Brain pericyte (primary cell): ENCODE results near the gene ZNF280D.

Experiments
- DNase-seq: peaks from one replicate; pipeline ENCODE4 v3.0.0-alpha.2; 2012; ENCODE audit warnings: low read depth, low spot score

The ZNF280D gene

DNA sequence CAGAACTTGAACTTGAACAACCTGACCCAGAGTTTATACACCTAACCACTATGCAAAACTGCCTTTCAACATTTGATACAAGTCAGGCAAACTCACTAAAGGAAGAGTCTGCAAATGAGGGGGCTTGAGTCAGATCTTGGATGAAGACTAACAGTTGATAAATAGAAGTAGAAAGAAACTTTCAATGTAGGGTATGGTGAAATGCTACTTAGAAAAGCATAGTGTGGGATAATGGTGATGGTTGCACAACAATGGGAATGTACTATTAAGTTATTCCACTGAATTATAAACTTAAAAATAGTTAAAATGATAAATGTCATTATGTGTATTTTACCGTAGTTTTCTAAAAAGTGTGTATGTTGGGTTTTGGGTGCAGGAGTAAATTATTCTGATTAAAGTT lies 19.7 kb upstream of the ZNF280D start:
- DNase-seq: no peak

DNA sequence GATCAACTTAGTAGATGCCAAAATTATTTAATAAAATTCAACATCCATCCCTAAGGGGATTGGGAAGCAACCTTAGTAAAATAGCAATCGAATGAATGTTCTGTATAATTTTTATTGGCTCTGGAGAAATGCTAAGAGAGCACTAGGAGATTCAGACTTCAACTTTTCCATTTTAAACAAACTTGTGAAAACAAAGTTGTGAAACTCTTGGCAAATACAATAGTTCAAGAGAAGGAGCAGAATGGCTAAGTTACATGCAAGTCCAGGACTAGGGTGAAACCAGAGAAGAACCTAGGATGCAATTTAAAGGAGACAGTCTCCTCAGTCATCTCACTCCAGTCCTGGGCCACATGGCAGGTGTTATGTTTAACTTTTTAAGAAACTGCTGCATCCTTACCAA lies 16.7 kb upstream of the ZNF280D start:
- DNase-seq: no peak

DNA sequence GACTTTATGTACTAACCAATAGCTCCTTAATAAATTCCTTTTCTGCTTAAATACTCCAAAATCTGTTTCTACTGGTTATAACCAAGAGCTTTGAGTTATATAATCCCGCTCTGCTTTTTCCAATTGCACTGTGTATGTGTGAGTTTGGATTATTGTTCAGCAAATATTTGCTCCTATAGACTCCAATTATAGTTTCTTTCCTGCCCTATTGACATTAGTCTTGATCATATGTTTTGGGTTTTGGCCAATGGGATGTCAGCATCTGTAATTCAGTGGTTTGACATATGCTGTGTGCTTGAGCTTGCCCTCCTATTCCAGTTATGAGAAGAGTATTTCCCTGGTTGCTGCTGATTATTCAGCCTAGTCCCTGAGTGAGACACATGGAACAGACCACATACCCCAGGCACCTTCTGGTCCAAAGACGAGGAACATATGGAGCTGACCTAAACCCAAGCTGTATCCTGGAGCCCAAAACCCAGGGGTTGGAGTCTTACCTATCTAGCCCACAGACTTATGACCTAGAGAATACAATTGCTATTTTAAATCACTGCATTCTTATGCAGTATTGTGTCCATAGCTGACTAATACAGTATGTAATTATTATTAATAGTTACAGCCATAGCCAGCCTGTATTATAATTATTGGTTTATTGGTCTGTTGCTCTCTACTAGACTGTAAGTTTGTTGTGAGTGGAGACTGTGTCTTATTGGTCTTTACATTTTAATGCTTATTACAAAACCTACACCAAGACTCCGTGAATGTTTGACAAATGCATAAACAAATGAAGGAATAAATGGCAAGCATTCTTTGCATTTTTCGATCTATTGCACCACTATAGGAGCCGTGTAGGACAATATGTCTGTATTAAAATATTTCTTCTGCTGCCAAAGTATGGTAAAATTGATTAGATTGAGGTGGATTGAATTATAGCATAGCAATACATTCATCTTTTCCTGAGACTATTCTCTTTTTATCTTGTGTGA lies 11.7 kb upstream of the ZNF280D start:
- no peak for DNase-seq

DNA sequence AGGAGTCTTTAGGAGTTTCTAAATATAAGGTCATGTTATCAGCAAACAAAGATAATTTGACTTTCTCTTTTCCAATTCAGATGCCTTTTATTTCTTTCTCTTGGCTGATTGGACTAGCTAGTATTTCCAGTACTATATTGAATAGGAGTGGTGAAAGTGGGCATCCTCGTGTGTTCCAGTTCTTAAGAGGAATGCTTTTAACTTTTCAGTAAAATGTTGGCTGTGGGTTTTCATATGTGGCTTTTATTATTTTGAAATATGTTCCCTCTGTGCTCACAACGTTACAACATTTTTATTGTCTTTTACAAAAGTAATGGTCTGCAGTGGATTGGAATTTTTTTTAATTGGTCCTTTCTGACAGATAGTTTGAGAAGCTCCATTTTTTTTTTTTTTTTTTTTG lies 8.2 kb upstream of the ZNF280D start:
- DNase-seq: no peak

DNA sequence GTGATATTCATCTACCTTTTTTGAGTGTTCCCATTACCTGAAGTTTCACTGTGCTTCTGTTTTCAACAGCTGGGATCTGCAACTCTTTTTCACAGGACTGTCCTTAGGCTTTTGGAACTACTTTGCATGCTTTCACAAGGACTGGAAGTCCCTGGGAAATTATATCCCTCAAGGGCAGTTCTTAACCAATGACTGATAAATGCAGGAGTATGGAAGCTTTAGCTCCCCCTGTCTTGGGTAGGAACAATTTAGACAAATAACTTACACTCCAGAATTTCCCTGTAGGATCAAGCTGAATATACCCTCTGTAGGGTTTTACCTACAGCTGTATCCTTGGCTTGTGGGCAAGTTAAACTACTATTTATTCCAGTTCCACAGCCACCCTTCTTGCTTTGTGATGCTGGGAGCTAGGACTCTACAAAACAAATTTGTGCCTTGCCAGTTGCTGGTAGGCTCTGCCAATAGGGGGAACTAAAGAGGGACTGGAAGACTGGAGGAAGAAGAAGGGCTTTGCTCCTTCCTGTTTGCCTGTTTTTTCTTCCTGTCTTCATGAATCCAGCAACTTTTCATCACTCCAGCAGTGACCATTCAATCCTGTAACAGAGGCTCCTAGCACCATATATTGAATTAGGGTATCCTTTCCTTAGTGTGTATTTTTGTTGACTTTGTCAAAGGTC lies 6.8 kb upstream of the ZNF280D start:
- DNase-seq: no peak

DNA sequence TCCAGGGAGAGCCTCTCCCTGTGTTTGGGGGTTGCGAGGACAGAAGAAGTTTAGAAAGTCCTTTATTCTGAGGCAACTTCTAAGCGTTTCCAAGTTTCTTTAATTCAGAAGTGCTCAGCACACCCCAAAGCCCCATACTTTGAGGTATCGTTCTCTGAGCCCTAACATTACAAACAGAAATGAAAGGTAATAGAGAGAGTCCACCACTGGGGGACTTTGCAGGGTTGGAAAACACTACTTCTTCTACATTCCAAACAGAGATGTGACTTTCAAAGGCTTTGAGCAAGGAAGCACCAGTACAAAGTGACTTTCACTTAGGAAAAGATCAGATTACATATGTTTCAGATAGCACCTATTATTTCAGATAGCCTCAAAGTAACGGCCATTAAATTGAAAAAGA lies 6.2 kb upstream of the ZNF280D start:
- DNase-seq: no peak

DNA sequence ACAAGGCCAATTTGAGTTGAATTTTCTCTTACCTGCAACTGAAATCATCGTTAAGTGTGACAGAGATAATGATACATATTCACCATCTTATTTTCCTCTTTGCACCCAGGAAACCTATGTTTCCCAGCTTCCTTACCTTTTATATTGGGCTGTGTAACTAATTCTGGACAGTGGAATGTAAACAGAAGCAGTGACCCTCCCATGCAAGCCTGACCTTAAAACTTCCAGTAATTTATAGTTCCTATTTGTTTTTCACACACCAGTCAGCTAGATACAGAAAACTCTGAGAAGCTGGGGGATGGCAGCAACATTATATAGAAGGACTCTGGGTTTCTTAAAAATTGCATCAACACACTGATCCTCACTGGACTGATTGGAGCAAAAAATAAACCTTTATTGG lies 4.5 kb upstream of the ZNF280D start:
- no peak for DNase-seq

DNA sequence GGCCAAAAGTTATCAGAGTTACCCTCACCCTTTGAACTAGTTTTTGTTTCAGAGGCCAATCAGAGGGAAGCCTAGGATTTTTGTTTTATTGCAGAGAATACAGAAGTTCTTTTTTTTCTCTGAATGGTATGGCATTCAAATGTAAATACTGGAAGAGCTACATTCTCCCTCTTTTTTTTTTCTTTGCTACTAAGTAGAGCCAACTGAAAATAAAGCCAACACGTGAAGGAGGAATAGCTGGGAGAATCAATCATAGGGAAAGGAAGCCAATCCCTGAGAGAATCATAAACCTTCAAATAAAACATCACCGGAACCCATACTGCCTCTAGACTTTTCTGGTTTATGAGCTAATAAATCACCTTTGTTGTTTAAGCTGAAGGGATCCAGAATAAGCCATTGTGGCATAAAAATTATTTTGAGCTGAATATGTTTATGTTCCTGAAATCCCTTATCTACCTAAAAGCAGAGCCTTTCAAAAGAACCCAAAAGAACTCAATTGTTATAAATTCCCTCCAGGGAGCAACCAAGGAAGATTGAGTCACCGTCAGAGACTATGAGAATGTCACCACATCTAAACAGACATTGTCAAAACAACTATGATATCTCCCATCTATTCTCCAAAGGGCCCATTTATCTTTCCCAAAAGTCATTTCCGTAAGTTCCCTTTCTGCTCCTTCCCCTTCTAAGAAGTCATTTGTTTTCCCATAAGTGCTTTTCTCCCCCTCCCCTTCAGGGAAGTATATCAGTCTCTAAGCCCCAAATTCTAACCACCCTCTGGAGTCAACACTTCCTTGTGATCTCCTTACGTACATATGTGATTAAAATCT lies 3.8 kb upstream of the ZNF280D start:
- DNase-seq: no peak

DNA sequence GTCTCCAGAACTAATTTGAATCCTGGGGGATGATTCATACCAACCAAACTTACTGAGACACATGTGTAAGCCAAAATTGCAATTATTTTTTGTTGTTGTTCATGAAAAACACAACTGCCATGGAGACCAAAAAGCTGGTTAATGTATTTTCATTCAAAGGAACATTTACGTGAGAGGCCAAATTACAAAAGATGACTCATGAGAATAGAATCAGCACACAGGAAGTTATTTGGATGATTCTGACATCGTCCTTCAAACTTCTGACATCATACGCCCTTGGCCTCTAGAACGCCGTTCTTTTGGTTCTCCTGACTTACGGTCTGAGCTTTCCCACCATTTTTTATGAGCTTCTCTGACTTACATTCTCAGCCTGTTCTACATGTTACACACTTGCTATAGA lies 3.0 kb upstream of the ZNF280D start:
- no peak for DNase-seq

DNA sequence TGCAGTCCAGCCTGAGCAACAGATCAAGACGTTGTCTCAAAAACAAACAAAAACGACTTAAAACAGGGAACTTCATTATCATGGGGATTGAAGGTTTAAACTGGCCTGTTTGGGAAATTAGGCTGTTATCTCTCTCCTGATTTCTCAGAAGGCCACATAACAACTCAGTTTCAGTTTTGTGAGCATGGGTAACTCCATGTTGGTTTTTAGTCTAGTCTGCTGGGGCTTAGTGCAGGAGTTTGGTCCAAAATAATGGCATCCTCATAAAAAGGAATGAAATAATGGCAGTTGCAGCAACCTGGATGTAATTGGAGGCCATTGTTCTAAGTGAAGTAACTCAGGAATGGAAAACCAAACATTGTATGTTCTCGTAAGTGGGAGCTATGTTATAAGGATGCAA lies 2.3 kb upstream of the ZNF280D start:
- no peak for DNase-seq

DNA sequence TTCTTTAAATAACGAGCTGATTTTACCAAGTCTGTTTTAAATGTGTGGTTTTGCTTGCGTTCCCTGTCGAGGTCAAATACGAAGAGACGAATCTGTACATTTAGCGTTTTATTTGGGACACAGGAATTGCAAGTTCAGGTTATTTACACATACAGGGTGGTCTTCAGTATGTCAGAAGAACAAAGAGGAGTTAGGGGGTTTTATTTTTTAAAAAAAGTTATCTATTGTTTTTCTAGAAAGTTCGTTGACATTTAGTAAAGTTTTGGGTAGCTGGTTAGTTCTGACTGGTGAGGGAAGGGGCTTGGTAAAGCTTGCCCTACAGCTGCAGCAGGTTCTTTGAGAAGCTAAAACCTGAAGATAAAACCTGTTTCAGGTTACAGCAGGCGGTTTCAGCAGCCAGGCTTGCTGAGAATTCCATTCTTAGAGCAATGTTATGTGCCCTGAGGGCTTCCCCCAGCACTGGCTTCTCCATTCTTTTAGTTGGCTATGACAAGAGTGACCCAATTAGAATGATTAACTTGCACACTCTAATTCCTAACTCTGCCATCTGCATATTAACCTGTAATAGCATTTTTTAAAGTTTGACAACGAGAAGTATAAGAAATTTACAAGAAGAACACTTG lies 815 bp upstream of the ZNF280D start:
- no peak for DNase-seq

DNA sequence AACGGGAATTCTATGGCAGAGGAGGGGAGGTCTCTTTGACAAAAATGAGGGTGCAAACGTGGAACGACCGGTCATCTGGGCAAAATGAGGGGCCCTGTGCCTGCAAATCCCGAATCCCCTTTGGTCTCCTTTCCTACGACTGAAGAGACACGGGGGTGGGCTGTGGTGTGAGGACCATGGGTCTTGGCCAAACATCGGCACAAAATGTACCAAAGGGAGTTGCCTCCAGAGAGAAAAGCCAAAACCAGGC lies 498 bp downstream of the ZNF280D start:
- peak; percentile 48 for DNase-seq

DNA sequence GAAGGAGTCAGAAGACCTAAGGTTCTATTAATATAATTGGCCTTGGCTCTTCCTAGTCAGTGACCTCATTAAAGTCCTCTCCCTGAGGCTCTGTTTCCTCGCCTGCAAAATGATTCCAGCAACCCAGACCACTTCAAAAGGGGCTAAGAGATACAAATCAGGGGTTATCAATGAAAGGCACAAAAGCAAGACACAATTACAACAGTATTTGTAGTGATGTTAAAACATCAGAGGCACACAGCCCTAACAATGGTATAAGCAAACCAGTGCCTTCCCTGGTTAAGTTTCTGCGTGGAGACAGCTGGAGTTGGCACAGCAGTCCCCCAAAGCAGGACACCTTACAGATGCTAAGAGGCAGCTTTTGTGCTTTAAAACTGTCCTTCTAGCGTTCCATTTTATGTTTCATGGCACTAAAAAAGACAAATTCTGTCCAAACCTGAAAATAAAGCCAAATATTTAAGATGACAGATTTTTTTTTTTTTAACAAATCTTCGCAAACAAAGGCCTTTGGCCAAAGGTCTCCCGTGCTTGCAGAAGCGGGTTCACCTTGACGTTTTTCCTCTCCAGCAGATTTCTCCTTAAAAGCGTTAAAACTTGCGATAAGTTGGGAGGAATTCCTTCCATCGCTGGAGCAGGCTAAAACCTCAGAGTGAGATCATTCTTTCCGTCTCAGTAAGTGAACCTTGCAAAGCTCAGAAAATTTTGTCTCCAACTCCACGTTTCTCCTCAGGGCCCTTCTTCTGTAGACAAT lies 999 bp downstream of the ZNF280D start:
- DNase-seq: no peak

DNA sequence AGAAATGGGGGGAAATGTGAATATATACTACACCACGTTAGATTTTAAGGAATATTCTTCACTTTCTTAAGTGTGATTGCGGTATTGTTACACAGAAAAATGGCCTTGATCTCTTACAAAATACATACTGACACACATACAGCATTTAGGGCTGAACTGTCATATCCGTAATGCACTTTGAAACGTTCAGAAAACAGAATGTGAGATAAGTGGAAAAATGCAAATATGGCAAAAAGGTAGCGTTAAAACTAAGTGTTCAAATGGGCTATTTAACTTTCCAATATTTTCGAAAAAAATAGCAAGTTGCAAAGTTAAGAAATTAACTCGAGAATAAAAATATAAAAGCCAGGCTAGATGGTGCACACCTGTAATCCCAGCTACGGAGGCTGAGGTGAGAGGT lies 1.8 kb downstream of the ZNF280D start:
- DNase-seq: no peak

DNA sequence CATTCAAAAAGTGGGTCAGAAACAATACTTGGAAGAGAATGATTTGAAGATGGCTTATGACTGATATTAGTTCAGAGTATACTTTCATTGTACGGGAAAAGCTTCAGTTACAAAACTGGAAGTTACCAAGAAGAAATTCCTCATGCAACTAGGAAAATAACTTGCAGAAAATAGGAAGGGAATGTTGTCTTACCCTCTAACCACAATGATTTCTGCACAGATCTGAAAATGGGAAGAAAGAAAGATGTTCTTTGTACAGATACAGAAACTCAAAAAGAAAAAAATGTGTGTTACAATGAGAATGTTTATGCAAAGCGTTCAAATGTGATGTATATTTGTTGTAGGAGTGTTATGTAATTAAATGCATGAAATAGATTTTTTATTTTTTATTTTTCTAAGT lies 3.7 kb downstream of the ZNF280D start:
- no peak for DNase-seq

DNA sequence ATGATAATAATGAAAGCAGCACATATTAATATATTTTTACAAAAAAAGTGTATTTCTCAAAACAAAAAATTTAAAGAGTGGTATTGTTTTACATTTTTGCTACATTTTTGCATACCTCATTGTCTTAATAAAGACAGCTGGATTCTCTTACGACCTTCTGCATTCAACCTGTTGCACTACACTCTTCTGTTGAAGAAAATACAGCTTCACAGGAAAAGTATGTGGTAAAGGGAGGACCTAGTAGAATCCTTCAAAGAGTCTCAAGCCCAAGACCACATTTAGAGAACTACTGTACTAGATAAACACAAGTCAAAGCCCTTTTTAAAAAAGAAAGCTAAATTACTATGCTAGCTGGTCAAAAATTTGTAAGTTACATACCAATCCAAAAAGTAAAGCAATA lies 7.9 kb downstream of the ZNF280D start:
- no peak for DNase-seq

DNA sequence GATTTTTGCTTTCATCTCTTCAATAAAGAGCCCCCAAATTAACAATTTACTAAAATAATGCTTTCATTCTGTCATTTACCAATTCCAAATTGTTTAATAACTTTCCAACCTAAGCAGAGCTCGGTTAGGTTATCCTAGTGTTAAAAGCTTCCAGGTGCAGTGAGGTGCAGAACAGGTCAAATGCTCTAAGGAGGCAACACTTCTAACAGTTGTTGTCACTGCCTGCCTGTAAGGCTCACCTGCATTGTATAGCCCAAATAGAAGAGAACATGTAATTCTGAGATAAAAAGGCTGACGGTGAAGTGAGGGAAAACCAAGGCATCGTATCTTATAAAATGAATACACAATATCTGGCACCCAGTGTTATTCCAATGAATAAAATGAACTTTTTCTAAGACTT lies 9.1 kb downstream of the ZNF280D start:
- DNase-seq: no peak

DNA sequence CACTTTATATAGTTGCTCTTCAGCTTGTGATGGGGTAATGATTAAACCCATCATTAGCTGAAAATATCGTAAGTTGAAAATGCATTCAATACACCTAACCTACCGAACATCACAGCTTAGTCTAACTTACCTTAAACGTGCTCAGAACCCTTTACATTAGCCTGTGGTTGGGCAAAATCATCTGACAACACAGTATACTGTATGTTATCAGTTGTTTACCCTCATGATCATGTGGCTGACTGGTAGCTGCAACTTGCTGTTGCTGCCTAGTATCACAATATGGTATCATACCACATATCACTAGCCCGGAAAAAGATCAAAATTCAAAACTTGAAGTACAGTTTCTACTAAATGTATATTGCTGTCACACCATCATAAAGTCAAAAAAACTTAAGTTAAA lies 9.5 kb downstream of the ZNF280D start:
- DNase-seq: no peak

DNA sequence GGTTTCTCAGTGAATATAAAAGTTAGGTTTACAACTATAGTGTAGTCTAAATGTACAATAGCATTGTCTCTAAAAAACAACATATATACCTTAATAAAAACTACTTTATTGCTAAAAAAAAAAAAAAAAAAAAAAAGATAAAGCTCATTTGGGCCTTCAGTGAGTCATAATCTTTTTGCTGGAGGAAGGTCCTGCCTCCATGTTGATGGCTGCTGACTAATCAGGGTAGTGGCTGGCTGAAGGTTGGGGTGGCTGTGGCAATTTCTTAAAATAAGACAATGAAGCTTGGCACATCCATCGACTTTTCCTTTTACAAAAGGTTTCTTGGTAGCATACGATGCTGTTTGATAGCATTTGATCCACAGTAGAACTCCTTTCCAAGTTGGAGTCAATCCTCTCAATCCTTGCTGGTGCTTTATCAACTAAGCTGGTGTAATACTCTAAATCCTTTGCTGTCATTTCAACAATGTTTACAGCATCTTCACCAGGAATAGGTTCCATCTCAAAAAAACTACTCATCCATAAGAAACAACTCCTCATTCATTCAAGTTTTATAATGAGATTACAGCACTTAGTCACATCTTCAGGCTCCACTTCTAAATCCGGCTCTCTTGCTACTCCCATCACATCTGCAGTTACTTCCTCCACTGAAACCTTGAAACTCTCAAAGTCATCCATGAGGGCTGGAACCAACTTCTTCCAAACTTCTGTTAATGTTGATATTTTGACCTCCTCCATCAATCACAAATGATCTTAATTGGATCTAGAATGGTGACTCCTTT lies 13.3 kb downstream of the ZNF280D start:
- DNase-seq: no peak

DNA sequence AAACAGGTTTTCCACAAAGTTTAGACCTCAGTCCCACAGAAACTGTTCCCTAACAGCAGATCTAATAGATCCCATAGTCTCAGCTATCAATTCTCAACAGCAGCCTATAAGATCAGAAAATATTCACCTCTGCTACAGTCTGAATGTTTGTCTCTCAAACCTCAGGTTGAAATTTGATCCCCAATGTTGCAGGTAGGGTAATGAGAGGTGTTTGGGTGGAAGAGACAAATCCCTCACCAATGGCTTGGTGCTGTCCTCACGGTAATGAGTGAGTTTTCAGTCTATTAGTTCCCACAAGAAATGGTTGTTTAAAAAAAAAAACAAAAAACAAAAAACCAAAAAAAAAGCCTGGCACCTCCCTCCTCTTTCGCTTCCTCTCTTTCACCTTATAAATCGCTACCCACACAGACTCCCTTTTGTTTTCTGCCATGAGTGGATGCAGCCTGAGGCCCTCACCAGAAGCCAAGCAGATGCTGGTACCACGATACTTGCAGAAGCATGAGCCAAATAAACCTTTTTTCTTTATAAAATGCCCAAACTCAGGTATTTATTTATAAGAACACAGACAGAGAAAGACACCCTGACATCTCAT lies 14.2 kb downstream of the ZNF280D start:
- DNase-seq: no peak
